ENCODE measurements around the gene SIGLEC5.

DNA sequence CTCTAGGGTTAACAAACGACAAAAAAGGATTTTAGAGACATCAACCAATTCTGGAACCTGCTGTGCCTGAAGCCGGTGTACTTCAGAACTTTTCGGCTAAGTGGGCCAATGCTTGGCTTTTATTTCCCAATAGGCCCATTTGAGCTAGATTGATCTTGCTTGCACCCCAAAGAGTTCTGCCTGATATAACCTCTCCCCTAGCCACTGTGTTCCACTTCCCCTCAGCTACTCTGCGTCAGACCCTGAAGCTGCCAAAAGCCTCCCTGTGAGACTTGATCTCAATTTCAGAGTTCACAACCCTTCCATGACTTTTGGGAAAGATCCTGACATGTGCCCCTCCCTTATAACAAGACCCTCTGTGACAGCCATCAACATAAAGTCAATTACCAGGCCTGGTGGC is 22.1 kb upstream of the SIGLEC5 start:
- TF ChIP-seq CTCF (IDR thresholded peaks at IDR 0.05) (no peak), POLR2A (IDR thresholded peaks at IDR 0.05) (no peak), POLR2AphosphoS5 (IDR thresholded peaks at IDR 0.05; ENCODE audit: insufficient read depth in 1 of 2, low read depth in 1 of 2) (no peak)
